Neural crest cell (in vitro differentiated cells): ENCODE measurements around the gene HEPN1. TPM values are rescaled to one million over a fixed set of nuclear protein-coding genes. Genes with fewer than 3 reads are reported as not detected.

Experiments used
- DNase-seq: peaks from one replicate; pipeline ENCODE4 v3.0.0; 2021; ENCODE audit warnings: low read depth, mixed read lengths, low spot score
- H3K27ac Mint-ChIP-seq: one replicate; pipeline ENCODE4 v1.8.0; 2021; ENCODE audit warnings: mild to moderate bottlenecking, mixed read lengths; ENCODE audit not compliant: unreplicated experiment
- H3K27me3 Mint-ChIP-seq: 2 replicates; pipeline ENCODE4 v1.8.0; 2021; ENCODE audit warnings: low read depth, mild to moderate bottlenecking, mixed read lengths
- H3K36me3 Mint-ChIP-seq: 2 replicates; pipeline ENCODE4 v1.8.0; 2021; ENCODE audit warnings: low read depth, mild to moderate bottlenecking, mixed read lengths
- H3K4me1 Mint-ChIP-seq: 2 replicates; pipeline ENCODE4 v1.8.0; 2021; ENCODE audit warnings: mixed read lengths
- H3K4me3 Mint-ChIP-seq: one replicate; pipeline ENCODE4 v1.8.0; 2021; ENCODE audit warnings: mild to moderate bottlenecking, mixed read lengths
- H3K9me3 Mint-ChIP-seq: 2 replicates; pipeline ENCODE4 v1.8.0; 2021; ENCODE audit warnings: mixed read lengths
- CTCF ChIP-seq: fragments of 200-600 bp; sonication (generic); conservative IDR thresholded peaks from 2 replicates; pipeline ENCODE4 v1.5.0; 2021; ENCODE audit warnings: antibody characterized with exemption, mild to moderate bottlenecking
- total RNA-seq: library from RNA; stranded (reverse); gene quantifications from 2 replicates; pipeline ENCODE4 v1.2.1, GENCODE V29; 2021

The HEPN1 gene
- total RNA-seq, 1 donor from 2014 or later: not detected

GRCh38 chr11:124941703-124942102 is 22.7 kb downstream of the HEPN1 start:
- Mint-ChIP-seq H3K4me1 (peaks cover 29% of the 10 kb centered on the region), H3K9me3 (no peaks in the 10 kb centered on the region), H3K4me3 (no peak overlapping the region), H3K27me3 (peaks cover 6% of the 10 kb centered on the region), H3K27ac (no peak overlapping the region), H3K36me3 (no peaks in the 10 kb centered on the region)
- no peak for TF ChIP-seq CTCF
- DNase-seq: no peak

- H3K9me3 Mint-ChIP-seq: no peaks in the 10 kb centered on the region
- peaks cover 29% of the 10 kb centered on the region for H3K4me1 Mint-ChIP-seq
- H3K4me3 Mint-ChIP-seq: no peak overlapping the region
- H3K27ac Mint-ChIP-seq: peak overlapping the region; percentile 5
- DNase-seq: no peak
- H3K36me3 Mint-ChIP-seq: no peaks in the 10 kb centered on the region
- TF ChIP-seq CTCF: no peak
- peaks cover 2% of the 10 kb centered on the region for H3K27me3 Mint-ChIP-seq
Measured at GRCh38 chr11:124942466-124943253, 23.6 kb downstream of the HEPN1 start.

- Mint-ChIP-seq H3K27ac (no peak overlapping the region), H3K4me3 (no peak overlapping the region)
- no peak for TF ChIP-seq CTCF
Measured at GRCh38 chr11:124943254-124943616, 24.2 kb downstream of the HEPN1 start.

GRCh38 chr11:124943741-124944140 is 24.7 kb downstream of the HEPN1 start:
- no peak for TF ChIP-seq CTCF
- Mint-ChIP-seq H3K27ac (no peak overlapping the region), H3K9me3 (peaks cover 3% of the 10 kb centered on the region), H3K27me3 (peaks cover 4% of the 10 kb centered on the region), H3K36me3 (peaks cover 5% of the 10 kb centered on the region), H3K4me3 (no peak overlapping the region), H3K4me1 (peaks cover 28% of the 10 kb centered on the region)
- no peak for DNase-seq

More at GRCh38 chr11:124943254-124943616, 24.2 kb downstream of the HEPN1 start:
- peaks cover 1% of the 10 kb centered on the region for H3K36me3 Mint-ChIP-seq
- H3K9me3 Mint-ChIP-seq: peaks cover under 1% of the 10 kb centered on the region
- no peak for DNase-seq
- H3K27me3 Mint-ChIP-seq: peaks cover 2% of the 10 kb centered on the region
- peaks cover 29% of the 10 kb centered on the region for H3K4me1 Mint-ChIP-seq

- peaks cover 7% of the 10 kb centered on the region for H3K27me3 Mint-ChIP-seq
- H3K4me1 Mint-ChIP-seq: peaks cover 21% of the 10 kb centered on the region
- H3K9me3 Mint-ChIP-seq: peaks cover 3% of the 10 kb centered on the region
- no peak for TF ChIP-seq CTCF
- peaks cover 5% of the 10 kb centered on the region for H3K36me3 Mint-ChIP-seq
- H3K4me3 Mint-ChIP-seq: no peak overlapping the region
- no peak overlapping the region for H3K27ac Mint-ChIP-seq
- no peak for DNase-seq
Measured at GRCh38 chr11:124944565-124944964, 25.5 kb downstream of the HEPN1 start.
